Ishikawa (cell line): ENCODE data around the gene TRABD.

ENCODE experiments used
- CEBPB ChIP-seq: IDR thresholded peaks from 2 replicates; pipeline ENCODE4 v1.6.1; 2012
- CREB1 ChIP-seq: IDR thresholded peaks from 2 replicates; pipeline ENCODE4 v1.6.1; 2012; ENCODE audit warnings: low read depth
- EGR1 ChIP-seq: IDR thresholded peaks from 2 replicates; pipeline ENCODE4 v1.6.1; 2012
- EP300 ChIP-seq: IDR thresholded peaks from 2 replicates; pipeline ENCODE4 v1.6.1; 2012; ENCODE audit warnings: borderline replicate concordance
- FOXM1 ChIP-seq: IDR thresholded peaks from 2 replicates; pipeline ENCODE4 v1.6.1; 2012; ENCODE audit warnings: low read depth, borderline replicate concordance
- MAX ChIP-seq: IDR thresholded peaks from 2 replicates; pipeline ENCODE4 v1.6.1; 2012
- NFIC ChIP-seq: IDR thresholded peaks from 2 replicates; pipeline ENCODE4 v1.6.1; 2012
- RAD21 ChIP-seq: IDR thresholded peaks from 2 replicates; pipeline ENCODE4 v1.6.1; 2012; ENCODE audit warnings: low read depth
- REST ChIP-seq: IDR thresholded peaks from 2 replicates; pipeline ENCODE4 v1.6.1; 2012; ENCODE audit warnings: low read depth, mild to moderate bottlenecking
- TAF1 ChIP-seq: IDR thresholded peaks from 2 replicates; pipeline ENCODE4 v1.6.1; 2012; ENCODE audit warnings: low read depth, mild to moderate bottlenecking
- TCF12 ChIP-seq: IDR thresholded peaks from 2 replicates; pipeline ENCODE4 v1.6.1; 2012; ENCODE audit warnings: low read depth
- TEAD4 ChIP-seq: IDR thresholded peaks from 2 replicates; pipeline ENCODE4 v1.6.1; 2012
- USF1 ChIP-seq: IDR thresholded peaks from 2 replicates; pipeline ENCODE4 v1.6.1; 2012
- YY1 ChIP-seq: IDR thresholded peaks from 2 replicates; pipeline ENCODE4 v1.6.1; 2012; ENCODE audit warnings: low read depth
- ZBTB7A ChIP-seq: IDR thresholded peaks from 2 replicates; pipeline ENCODE4 v1.6.1; 2012; ENCODE audit warnings: low read depth

The TRABD gene

GRCh38 chr22:50189184-50189848 is 3.6 kb downstream of the TRABD start:
- no peak for TF ChIP-seq REST
- TF ChIP-seq NFIC = peak; percentile 36; the same call in 1 of the 2 replicates

- TF ChIP-seq FOXM1 = no peak
- no peak for TF ChIP-seq NFIC
- no peak for TF ChIP-seq MAX
- TF ChIP-seq REST = no peak
- no peak for TF ChIP-seq USF1
- no peak for TF ChIP-seq TEAD4
- TF ChIP-seq RAD21 = no peak
- no peak for TF ChIP-seq ZBTB7A
- TF ChIP-seq YY1 = no peak
- no peak for TF ChIP-seq EGR1
- TF ChIP-seq TCF12 = no peak
- no peak for TF ChIP-seq EP300
- TF ChIP-seq CEBPB = no peak
Measured at GRCh38 chr22:50189849-50190181, 4.1 kb downstream of the TRABD start.

GRCh38 chr22:50190182-50190940 is 4.6 kb downstream of the TRABD start:
- no peak for TF ChIP-seq USF1
- TF ChIP-seq REST = no peak
- TF ChIP-seq MAX = peak; percentile 63; the same call in 1 of the 2 replicates
- peak; percentile 14; the same call in 1 of the 2 replicates for TF ChIP-seq TEAD4
- no peak for TF ChIP-seq YY1
- TF ChIP-seq RAD21 = peak; percentile 21; the same call in 1 of the 2 replicates
- TF ChIP-seq CREB1 = 0 out of 2 replicates have a peak, but pooled peaks have one; percentile 31
- peak; percentile 61 for TF ChIP-seq TCF12
- peak; percentile 93 for TF ChIP-seq ZBTB7A
- no peak for TF ChIP-seq CEBPB
- peak; percentile 53; the same call in 1 of the 2 replicates for TF ChIP-seq TAF1
- TF ChIP-seq FOXM1 = no peak
- TF ChIP-seq EP300 = no peak
- peak; percentile 67; the same call in 1 of the 2 replicates for TF ChIP-seq NFIC
- no peak for TF ChIP-seq EGR1

GRCh38 chr22:50190941-50191741 is 5.4 kb downstream of the TRABD start:
- TF ChIP-seq TCF12 = no peak
- no peak for TF ChIP-seq EP300
- TF ChIP-seq FOXM1 = no peak
- no peak for TF ChIP-seq CREB1
- TF ChIP-seq RAD21 = no peak
- no peak for TF ChIP-seq TAF1
- no peak for TF ChIP-seq ZBTB7A
- TF ChIP-seq USF1 = no peak
- TF ChIP-seq EGR1 = no peak
- TF ChIP-seq MAX = no peak
- no peak for TF ChIP-seq YY1
